Amniotic epithelial cell (primary cell): Measurements from ENCODE around the gene CD2AP.
"Not testable (repeated sequence)": the region's sequence is repeated elsewhere in the genome, so short reads cannot be mapped to it uniquely, and the experiment has no call there.

ENCODE experiments used
- DNase-seq: peaks from one replicate; pipeline ENCODE4 v3.0.0-alpha.2; 2010; ENCODE audit warnings: low read depth

Gene CD2AP

DNA sequence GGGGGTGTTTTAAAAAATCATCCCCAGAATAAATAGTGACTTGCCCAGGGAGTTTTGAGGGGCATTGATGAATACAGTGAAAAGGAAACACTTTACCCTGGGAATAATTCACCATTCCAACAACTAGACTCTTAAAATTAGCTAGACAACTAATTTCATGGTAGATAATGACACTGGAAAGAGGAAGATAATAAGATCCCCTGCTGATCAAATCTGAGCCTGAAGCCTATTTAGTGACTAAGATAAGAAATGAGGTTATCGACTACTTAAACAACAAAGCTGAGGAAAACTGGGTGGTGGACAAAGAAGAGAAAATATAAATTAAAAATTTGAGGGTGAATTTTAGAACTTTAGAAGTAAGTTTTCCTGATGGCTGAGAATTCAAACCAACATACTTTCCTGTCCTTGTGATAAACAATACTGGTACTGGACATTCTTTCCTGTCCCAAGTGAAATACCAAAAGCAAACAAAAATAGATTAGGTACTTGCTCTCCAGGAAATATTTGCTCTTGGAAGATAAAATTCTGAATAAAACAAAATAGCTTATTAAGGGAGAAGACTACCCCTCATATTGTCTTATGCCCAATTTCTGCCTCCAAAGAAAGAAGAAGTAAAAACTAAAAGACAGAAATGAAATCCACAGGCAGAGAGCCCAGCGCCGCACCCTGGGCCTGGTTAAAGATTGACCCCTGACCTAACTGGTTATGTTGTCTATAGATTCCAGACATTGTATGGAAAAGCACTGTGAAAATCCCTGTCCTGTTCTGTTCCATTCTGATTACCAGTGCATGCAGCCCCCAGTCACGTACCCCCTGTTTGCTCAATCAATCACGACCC lies 156.8 kb downstream of the CD2AP start:
- DNase-seq = no peak

DNA sequence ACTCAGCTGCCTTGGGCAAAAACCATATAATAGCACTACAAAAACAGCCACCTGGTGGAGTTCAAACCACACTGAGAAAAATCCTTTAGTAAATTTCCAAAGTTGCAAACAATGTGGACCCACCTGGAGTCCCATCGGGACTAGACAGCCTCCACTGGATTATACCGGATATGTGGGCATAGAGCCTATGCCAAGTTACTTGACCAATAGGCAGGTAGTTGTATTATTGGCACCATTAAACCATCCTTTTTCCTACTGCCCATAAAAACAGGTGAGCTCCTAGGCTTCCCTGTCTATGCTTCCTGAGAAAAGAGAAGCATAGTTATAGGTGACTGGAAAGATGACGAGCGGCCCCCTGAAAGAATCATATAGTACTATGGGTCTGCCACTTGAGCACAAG lies 169.1 kb downstream of the CD2AP start:
- no peak for DNase-seq

DNA sequence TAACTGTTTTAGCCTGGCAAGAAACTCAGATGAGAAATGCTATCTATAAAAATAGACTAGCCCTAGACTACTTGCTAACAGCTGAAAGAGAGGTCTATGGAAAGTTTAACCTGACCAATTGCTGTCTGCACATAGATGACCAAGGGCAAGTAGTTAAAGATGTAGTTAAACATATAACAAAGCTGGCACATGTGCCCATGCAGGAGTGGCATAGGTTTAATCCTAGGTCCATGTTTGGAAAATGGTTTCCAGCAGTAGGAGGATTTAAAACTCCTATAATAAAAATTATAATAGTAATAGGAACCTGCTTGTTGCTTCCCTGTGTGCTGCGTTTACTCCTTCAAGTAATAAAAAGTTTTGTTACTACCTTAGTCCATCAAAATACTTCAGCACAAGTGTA lies 169.6 kb downstream of the CD2AP start:
- DNase-seq = no peak

DNA sequence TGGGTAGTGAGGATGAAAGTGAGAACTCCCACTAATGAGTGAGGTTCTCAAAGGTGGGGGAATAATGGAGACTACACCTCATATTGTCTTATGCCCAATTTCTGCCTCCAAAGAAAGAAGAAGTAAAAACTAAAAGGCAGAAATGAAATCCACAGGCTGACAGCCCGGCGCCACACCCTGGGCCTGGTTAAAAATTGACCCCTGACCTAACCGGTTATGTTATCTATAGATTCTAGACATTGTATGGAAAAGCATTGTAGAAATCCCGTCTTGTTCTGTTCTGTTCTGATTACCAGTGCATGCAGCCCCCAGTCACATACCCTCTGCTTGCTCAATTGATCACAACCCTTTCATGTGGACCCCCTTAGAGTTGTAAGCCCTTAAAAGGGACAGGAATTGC lies 170.0 kb downstream of the CD2AP start:
- not testable (repeated sequence) for DNase-seq

- DNase-seq = no peak
These were observed 170.4 kb downstream of the CD2AP start for GRCh38 chr6:47648031-47648430.

DNA sequence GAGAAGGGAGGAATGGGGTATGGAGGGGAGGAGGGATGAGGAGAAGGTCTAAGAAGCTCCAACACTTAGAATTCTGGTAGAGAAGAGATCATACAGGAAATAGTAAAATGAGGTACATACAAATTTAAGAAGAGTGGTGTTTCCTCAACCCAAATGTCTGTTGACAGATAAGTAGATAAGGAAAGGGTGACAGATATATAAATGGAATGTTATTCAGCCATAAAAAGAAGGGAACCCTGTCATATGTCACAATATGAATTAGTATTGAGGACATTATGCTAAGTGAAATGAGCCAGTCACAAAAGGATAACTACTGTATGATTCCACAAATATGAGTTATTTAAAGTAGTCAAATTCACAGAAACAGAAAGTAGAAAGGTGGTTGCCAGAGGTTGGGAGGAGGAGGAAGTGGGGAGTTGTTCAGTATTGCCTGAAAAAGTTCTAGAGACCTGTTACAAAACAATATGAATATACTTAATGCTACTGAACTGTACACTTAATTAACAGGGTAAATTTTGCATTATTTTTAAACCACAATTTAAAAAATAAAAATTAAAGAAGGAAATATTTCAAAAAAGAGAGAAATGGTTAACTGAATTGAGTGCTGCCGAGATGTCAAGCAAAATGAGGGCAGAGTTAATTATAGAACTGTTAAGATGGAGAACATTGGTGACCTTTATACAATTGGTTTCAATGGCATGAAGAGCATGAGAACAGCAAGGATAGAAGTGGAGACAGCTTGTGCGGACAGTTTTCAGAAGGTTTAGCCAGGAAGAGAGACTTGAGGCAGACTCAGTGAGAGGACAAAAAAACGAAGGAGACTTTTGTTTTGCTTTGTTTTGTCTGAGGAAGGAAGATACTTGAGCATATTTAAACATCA lies 173.2 kb downstream of the CD2AP start:
- DNase-seq = no peak

GRCh38 chr6:47651505-47651944 lies 173.9 kb downstream of the CD2AP start:
- DNase-seq = peak; percentile 52

DNA sequence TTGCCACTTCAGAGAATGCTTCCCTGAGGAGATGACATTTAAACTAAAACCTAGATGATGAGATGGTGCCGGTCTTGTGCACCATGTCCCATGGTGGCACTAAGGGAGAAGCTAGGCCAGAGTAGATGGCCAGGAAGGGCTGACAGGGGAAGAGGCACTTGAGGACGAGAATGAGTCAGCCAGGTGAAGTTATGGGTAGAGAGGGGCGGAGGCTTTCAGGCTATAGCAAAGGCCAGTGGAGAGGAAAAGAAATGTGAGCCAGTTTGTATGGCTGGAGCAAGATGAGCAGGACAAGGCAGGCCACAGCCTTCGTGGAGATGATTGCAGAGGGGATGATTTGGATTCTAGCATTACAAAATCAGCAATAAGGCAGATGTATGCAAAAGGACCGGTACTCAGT lies 176.1 kb downstream of the CD2AP start:
- no peak for DNase-seq

- no peak for DNase-seq
These were observed 176.7 kb downstream of the CD2AP start for GRCh38 chr6:47654255-47654654.

DNA sequence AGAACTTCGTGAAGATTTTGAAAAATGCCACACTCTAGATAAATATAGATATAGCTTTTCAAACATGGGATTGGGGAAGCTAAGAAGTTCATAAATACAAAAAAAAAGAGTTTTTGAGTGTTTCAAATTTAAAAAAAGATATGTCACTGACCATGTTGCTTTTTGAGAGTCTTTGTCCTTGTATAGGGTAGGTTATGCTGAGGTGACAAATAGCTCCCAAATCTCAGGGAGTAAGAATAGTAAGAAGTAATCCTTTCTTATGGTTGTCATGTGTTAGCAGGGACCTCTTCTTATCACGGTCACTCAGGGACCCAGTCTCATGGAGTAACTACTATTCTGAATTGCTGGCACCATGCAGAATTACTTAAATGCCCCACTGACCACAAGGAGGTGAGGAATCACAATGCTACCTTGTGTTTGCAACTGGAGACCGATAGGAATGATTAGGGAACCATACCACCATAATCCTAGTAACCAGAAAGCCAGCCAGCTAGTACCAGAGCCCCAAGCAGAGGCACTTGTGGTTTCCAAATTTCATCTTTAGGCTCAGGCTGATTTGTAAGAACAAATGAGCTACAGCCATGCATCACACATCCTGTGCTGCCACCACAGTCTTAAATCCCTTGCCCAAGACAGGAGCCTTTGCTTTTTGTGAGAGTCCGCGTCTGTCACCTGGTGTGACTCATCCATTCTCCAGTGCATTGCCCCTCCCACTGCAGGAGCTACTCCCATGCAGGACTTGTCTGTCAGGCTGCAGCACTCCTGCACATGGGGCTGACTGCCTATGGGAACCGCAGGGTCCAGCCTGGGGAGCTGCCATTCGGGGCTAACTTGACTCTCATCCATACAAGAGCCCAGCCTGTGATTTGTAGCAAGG lies 178.4 kb downstream of the CD2AP start:
- DNase-seq = peak; percentile 53

DNA sequence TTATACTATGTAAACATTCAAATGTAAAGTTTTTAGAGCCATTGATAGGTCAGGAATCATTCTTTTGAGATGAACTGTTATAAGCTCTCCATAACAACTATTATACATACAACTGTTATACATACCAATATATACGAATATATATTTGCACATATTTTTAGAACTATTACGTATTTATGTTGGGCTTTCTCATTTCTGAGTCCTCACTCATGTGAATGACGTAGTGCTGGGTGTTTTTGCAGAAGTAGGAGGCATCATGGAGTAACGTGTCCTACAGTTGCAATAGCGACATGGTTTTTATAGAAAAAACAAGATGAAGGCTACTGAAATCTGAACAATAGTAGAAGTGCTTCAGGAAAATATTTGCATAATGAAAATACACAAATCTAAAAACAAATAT lies 184.4 kb downstream of the CD2AP start:
- DNase-seq = no peak

DNA sequence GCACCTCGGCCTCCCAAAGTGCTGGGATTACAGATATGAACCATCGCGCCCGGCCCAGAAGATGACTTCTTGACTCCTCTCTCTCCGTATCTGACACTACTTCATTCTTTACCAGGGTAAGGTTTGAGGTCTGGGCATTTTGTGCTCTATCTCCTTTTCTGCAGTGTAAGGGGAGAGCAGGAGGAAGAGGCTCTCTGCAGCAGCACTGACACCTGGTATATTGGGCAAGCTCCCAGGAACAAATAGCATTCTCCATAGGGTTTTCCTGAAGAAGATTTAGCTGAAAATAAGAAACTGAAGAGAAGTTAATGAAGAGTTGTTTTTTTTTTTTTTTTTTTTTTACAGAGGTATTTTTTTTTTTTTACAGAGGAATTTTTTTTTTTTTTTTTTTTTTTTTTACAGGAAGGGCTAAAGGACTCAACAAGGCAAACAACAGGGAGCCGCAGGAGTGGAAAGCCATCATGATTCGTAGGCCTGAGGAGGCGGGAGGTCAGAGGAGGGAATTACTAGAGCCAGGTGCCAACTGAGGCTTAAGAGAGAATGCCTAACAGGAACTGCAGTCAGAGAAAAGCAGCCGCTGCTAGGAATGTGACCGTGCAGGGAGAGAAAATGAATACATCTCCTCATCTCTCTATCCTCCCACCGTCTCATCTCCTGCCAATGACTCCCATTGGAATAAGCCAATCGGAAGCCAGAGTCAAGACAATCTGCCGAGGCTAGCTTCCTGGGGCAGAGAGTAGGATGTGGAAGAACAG lies 186.1 kb downstream of the CD2AP start:
- DNase-seq = no peak

DNA sequence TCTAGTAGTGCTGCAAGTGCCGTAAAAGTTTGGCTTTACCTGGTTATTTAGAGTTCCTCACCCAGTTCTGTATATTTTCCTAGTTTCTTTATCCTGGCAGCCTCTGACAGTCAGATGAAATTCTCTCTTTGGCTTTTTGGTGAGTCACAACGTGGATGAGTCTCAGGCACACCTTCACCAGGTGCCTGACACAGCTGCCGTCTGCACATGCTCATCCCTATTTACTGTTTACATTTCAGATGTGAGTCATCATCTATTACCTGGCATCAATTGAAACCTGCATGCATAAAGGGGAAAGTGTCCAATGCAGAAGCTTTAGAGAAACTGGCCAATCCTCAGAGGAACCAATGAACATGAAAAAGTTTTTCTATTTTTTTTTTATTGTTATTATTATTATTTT lies 187.5 kb downstream of the CD2AP start:
- DNase-seq = no peak

GRCh38 chr6:47669684-47670513 lies 192.3 kb downstream of the CD2AP start:
- peak; percentile 96 for DNase-seq

DNA sequence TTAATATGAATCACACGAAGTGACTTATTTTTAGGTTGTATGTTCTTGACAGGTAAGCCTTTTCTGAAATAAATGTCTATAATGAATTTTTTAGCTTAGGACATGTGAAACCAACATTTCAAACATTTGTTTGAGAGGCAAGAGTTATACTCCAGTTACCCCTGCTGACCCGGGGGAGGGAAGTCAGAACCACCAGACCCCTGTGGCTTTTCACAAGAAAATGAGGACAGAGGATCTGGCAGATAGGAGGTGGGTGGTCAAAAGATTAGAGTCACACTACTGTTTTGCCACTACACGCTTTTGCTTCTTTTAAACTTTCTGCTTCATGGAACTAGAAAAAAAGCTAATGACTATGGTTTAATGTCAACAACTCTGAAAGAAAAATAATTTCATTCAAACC lies 193.3 kb downstream of the CD2AP start:
- DNase-seq = peak; percentile 31

DNA sequence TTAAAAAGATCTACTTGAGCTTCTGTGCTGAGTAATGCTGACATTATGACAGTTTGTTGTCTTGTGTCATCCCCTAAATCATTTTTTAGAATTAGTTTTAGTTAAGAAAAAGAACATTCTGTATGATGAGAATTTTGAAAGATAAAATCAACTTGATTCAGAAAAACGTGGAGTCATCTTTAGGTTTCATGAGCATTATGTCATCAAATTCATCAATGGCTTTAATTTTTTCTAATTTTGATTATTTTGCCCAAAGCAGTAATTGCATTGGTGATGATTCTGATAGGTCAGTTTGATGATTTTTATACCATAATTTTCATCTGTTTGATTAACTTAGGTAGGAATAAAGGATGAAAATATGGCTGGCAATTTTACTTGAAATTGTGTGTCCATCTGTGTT lies 194.2 kb downstream of the CD2AP start:
- no peak for DNase-seq

- DNase-seq = no peak
These were observed 195.2 kb downstream of the CD2AP start for GRCh38 chr6:47672816-47673215.

- DNase-seq = no peak
These were observed 197.1 kb downstream of the CD2AP start for GRCh38 chr6:47674673-47675072.
